NT2/D1 (cell line): ENCODE data around the gene RSPH6A.

Experiments
- SUZ12 ChIP-seq: IDR thresholded peaks from 2 replicates; pipeline ENCODE4 v1.6.1; 2011; ENCODE audit not compliant: insufficient read length, insufficient read depth; ENCODE audit errors: extremely low read depth
- ZNF274 ChIP-seq: IDR thresholded peaks from 2 replicates; pipeline ENCODE4 v1.6.1; 2011; ENCODE audit warnings: mild to moderate bottlenecking, low read depth, low read length

GRCh38 chr19:45753548-45753947, 61.6 kb downstream of the RSPH6A start:
- TF ChIP-seq ZNF274 (no peak), SUZ12 (no peak)
